SH-SY5Y (cell line): ENCODE measurements around the gene ABCC1.

Experiments
- GATA2 ChIP-seq: IDR thresholded peaks from 2 replicates; pipeline ENCODE4 v1.6.1; 2011; ENCODE audit warnings: mild to moderate bottlenecking, low read depth, low read length
- GATA3 ChIP-seq: IDR thresholded peaks from 2 replicates; pipeline ENCODE4 v1.6.1; 2011; ENCODE audit warnings: low read depth, mild to moderate bottlenecking, low read length, moderate library complexity

Gene ABCC1

DNA sequence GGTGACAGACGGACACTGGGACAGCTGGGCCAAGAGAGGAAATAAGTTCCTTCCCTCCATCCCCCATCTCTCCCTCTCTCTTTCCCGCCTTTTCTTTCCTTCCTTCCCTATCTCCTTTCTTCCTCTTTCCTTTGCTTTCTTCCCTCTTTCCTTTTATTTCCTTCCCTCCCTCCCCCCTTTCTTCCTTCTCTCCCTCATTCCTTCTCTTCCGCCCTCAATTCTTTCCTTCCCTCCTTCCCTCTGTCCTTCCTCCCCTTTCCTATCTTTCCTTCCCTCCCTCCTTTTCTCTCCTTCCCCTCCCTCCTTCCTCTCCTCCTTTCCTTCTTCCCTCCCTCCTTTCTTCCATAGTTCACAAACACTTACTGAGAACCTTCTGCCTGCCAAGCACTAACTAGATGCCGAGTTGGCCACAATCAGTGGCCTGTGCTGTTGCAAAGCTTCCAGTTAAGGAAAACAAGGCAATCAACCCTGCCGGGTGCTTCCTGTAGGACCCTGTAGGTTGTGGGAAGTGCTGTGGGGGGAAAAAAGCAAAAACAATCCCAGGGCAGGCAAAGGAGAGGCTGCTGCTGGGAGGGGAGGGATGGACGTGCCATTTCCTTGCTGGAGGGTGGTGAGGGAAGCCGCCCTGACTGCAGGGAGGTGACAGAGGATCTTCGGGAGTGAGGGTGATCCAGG, 242.2 kb downstream of the ABCC1 start:
- TF ChIP-seq GATA3 (no peak), GATA2 (no peak)
